Bone marrow (tissue), 2 donors: ENCODE data around the gene C10orf71.

Source experiments
- DNase-seq, 2 donors: peaks; one replicate each; lab custom pipeline; 2025; lab: John Stamatoyannopoulos, UW

The C10orf71 gene

DNA sequence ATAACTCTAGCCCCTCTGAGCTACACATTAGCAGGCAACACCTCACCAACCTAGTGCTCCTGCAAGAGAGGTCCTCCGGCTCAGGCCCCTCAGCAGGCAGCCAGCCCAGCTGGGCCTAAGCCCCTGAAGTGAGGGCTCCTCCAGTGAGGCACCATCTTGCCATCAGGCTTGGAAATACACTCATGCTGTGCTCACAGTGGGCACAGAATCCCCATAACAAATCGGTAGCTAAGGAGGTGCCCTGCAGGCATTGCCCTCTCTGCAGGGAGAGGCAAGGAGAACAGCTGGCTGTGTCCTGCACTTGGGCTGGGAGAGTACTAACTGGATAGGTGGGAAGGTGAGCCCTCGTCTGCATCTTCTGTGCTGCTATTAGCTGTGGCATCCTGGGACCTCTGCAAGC, 3.7 kb upstream of the C10orf71 start:
- no peak for DNase-seq

DNA sequence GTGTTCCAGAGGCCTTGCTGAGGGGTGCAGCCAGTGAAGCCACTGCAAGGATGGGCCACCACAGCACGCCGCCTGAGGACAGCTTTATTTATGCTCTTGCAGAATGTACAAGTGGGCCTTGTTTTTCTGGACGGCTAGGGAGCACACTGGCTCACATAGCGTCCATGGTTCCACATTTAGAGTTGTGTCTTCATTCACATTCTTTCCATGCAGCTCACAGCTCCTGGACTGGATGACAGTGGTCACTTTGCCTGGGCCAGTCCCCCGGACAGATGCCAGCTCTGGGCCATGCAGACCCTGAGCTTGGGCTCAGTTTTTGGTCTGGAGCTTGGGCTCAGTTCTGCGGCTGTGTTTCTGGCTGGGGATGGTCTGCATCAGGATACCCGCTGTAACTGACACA, 2.6 kb upstream of the C10orf71 start:
- no peak for DNase-seq

DNA sequence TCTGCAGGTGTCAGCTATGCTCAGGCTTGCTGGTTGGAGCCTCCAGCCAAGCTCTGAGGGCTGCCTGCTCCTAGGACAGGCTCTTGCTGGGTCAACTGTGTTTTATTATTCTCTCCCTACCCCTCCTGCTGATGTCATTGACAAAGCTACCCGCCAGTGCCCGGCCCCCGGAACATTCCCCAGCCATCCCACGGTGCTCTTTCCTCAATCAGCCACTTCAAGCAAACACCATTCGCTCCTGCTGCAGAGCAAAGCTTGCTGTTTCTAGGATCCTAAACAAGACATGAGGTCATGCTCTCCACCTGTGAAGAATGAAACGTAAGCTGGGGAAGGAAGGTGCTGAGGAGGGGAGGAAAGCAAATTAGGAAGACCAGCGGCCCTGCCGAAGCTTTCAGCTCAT, 2.1 kb upstream of the C10orf71 start:
- DNase-seq, result no peak

DNA sequence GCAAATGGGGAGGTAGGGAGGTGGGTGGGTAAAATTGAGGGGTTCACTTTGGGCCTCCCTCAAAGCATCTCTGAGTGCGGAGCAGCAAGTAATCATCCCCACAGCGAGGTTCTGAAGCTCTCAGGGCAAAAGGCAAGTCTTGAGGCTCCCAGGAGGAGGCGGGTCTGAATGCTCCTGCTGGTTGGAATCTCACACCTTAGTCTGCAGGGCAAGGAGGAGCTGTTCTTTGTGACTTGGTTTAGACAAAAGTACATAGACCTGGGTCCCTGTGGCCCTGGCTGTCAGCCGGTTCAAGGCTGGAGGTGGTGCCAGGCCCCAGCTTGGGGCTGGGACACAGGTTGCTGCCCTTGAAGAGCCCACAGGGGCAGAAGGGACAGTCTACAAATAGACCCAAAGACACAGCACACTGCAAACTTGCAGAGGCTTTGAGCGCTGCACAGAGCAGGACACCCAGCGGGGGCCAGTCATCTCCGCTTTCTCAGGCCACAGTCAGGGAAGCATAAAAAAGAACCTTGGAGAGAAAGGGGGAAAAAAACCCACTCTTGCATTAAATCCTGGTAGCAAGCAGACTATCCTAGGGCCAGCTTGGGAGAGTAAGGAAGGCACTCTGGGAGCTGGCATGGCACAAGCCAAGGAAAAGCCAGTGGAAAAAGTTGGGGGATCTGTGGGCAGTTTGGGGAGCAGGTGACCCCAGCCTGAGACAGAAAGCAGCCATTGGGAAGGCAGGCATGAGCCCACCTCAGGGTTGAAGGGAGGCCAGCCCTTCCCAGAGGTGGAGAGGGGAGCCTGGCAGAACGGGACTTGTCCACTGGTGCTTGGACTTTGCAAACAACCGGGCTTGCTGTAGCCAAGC, 926 bp upstream of the C10orf71 start:
- no peak for DNase-seq

DNA sequence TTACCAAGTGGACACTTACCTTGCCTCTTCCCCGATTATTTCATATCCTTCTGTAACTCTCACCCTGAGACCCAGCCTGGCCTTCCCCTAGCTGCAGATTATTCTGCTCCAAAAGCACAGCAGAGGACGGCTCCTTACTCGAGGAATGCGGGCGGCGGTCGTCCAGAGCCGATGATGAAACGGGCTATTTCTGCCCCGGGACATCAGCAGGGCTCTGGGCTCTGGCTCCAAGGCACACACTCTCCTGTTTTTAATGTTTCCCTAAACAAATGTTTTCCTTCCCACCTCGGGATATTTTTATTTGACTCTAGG, 343 bp upstream of the C10orf71 start:
- DNase-seq, result no peak

DNA sequence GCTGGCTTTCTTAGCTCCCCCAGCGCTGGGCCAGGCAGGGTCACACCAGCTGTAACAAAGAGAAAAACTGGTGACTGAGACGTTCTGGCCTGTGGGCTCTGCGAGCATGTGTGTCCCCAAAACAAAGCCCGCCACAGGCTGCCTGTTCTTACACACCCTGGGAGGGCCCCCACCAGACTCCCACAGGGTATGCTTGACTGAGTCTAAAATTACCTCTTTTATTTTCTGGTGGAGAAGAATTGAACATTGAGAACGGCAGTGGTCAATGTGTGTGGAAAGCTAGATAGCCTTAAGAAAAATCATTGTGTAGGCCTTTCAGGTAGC, 808 bp downstream of the C10orf71 start:
- DNase-seq, result no peak

DNA sequence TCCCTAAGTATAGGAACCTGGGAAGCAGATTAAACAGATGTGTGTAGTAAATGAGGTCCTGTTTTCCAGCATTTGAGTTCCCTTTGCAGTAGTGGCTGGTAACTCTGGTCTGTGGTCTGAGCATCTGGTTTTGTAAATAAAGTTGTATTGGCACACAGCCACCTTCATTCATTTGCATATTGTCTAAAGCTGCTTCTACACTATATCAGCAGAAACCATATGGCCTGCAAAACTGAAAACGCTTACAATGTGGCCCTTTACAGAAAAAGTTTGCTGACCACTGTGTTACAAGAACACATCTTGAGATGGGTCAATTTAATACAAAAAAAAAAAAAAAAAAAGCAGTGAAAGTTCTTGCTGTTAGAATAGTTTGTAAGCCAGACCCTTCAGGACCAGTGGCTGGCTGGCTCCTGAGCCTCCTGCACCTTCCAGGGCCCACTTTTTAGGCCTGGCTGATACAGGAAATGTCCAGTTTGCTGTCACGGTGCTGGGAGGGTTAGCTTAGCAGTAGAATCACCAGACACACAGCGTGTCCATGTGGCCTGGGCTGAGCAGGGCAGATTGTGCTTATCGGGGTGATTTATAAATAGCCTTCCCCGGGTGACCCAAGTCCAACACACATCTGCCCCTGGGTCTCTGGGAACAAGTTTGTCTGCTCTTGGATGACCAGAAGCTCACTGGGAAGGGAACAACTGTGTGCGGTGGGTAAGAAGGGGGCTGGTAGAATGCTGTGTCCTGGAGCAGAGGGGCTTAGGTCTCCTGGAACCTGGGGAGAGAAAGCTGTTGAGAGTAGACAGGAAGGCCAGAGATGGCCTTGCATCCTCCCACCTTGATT, 1.4 kb downstream of the C10orf71 start:
- DNase-seq, result no peak

DNA sequence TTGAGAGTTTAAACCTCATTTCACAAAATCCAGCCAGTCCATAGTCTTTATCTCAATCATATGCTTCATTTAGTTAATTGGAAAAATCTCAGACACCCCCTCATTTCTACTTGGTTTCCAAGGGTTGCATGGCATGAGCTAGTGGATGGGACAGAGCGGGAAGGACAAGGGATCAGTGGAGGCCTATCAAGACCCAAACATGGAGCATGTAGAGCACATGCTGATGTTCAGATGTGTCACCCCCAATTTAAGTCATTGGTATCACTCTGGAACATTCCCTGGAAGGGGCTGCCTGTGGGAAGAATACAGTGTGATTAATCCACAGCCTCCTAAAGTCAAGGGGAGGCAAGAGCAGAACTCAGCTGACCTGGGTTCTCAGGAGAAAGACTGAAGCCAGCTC, 2.3 kb downstream of the C10orf71 start:
- no peak for DNase-seq

DNA sequence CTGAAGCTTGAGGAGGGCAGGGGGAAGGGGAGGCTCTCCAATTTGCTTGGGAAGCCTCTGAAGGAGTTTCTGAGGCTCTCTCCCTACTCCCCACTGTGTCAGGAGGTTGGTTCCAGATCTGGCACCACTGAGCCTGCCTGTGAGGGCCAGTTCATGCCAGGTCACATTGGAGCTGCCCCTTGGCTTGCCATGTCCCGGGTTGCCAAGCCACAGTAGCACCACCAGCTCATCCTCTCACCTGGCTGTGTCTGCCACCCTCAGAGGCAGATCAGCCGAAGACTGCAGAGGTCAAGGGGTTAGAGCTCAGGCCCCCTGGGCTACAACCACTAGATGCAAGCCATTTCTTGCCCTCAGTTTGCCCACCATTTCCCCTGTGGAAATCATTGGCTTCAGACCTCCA, 3.1 kb downstream of the C10orf71 start:
- no peak for DNase-seq

DNA sequence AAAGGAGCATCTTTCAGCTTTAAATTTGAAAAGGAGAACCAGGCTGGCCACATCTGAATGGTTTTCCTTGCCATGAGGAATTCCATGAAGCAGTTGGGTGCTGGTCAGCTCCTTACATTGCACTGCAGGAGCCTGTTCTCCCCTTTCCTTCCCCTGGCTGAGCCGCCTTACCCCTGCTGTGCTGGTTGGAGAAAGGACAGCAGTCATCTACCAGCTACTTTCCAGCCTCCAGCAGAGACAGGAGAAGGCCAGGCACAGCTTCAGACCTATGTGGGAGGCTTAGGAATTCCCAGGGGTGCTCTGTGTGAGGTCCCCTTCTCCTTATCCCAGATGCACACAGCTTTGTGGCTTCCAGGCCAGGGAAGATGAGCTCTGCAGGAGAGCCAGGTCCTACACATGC, 4.7 kb downstream of the C10orf71 start:
- DNase-seq, result no peak

DNA sequence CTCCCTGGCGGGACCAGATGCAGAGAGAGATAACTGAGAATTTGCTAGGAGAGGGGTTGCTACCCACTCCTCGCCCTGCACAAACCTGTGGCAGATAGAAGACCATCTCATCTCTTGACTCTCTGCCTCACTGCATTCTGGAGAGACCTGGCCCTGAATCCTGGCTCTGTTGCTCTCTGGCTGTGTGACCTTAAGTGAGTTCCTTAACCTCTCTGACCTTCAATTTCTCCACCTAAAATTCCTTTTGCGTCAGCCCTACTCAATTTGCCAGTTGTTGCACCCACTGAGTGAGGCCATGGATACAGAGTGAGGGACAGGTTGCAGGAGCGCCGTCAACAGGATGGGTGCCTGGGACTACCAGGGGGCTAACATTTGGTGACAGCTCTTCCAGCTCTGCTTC, 5.2 kb downstream of the C10orf71 start:
- no peak for DNase-seq

DNA sequence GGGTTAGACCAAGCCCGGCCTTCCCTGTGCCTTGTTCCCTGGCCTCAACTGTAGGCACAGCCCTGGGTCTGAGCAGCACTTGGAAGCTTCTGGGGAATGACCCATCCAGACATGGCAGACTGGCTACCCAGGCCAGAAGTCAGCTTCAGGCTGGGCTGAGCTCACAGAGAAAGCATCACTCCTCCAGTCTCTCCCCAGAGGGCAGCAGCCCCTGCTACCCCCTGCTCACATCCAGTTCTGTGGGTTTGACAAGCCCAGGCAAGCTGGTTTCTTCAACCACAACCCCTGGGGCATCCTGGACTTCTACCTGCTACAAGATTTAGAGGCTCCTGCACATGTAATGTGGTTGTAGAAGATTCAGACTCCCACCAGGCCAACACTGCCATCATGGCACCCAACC, 9.0 kb downstream of the C10orf71 start:
- DNase-seq, result no peak

DNA sequence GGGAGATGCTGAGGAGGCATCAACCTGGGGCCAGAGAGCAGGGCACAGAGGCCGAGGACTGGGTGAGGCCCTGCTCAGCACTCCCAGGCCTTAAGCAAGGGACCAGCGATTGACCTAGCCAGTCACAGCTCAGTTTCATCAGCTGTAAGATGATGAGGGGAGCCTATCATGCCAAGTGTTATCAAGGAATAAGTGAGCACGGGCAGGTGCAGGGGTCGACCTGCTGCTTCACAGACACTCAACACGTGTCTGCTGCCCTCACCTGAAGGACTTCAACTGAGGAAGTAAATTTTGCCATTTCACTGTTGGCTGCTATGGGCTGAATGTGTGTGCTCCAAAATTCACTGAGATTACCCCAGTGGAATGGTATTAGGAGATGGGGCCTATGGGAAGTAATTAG, 9.9 kb downstream of the C10orf71 start:
- DNase-seq, result no peak

DNA sequence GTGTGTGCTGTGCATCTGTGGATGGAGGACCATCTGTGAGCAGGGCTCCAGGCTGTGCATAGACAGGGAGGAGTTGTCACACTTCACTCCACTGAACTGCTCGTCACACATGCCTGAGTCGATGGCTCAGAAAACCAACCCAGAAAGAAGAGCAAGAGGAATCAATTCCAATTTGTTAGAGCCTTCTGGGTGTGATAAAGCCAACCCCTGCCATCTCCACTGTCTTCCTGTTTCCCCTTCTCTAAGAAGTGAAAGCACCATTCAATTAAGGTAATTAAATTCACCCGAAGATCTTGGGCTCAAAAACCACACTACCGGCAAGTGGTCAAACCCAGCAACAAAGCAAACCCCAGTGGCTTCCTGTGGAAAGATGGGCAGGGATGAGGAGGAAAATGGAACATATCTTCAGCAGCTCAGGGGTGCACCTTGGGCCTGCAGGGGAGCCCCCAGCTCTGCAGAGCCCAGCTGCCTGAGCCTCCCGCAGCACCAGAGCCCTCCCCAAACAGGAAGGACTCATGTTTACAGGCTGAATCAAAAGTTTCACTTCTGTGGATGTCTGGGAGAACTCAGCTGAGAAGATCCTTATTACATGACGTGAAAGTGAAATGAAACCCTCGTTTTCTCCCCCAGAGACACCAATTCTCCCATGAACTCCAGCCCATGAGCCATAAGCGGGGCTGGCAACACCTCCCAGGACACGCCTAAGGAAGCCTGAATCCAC, 10.9 kb downstream of the C10orf71 start:
- peak in 1 of 2 donors; percentile 76 for DNase-seq

DNA sequence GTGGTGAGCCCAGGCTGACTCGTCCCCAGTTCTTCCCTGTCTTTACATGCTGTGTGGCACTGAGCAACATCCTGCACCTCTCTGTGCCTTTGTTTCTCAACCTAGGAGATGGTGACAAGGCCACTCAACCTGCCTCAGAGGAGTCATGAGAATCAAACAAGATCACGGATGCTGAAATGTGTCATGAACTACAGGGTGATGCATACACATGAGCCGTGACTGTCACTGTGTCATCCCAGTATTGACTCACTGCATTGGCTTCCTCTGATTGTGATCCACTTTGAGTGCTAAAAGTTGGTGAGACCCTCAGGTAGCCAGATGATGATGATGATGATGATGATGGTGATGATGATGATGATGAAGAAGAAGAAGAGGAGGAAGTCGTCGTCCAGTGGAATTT, 11.5 kb downstream of the C10orf71 start:
- no peak for DNase-seq

DNA sequence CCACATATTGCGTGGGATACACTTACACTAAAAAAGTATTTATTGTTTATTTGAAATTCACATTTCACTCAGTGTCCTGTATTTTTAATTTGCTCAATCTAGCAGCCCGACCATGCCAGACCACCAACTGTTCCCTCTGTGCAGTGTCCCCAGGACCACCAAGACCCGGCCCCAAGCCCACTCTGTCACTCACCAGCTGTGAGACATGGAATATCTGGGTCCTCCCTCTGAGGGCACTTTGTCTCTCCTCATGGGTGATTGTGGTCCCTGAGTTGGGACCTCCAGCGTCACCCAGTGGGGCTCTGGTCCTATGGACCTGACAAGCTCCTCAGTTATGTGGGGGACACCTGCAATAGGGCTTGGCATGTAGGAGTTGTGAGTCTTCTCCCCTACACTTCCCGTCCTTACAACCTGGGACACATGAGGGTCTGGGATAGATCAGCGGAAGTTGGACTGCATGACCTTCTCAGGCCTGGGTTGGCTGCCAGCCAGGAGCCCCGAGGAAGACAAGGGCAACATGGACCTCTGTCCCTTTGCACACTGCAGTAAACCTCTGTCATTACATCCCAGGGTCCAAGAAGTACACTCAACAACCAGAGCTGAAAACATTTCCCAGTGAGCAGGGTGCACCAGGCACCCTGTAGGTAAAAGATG, 12.1 kb downstream of the C10orf71 start:
- no peak for DNase-seq

DNA sequence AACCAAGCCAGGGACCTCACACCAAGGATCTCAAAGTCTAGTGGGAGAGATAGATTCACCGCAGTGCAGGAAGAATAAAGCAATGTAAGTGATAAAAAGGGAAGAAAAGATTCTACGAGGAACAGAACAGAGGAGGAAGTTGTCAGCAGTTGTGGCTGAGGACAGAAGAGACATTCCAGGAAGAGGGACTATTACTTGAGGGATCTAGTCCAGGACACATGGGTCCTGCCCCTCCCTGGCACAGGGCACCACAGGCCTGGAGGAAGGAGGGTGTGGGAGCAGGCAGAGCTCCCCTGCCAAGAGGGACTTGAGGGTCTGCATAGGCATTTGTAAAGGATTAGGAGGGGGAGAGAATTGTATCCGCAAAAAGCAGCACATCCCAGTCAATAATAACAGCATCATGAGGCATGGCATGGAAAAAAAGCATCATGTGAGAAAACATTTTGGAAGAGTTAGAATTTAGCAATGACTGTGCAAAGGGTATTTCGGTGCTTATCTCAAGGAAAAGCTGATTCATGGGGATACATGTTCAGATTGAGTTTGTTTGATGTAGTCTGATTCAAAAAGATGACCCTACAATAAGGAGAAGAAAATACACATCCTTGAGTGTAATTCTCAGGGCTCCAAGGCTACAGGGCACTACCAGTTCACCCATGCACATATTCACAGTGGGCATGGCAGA, 12.7 kb downstream of the C10orf71 start:
- DNase-seq, result no peak

DNA sequence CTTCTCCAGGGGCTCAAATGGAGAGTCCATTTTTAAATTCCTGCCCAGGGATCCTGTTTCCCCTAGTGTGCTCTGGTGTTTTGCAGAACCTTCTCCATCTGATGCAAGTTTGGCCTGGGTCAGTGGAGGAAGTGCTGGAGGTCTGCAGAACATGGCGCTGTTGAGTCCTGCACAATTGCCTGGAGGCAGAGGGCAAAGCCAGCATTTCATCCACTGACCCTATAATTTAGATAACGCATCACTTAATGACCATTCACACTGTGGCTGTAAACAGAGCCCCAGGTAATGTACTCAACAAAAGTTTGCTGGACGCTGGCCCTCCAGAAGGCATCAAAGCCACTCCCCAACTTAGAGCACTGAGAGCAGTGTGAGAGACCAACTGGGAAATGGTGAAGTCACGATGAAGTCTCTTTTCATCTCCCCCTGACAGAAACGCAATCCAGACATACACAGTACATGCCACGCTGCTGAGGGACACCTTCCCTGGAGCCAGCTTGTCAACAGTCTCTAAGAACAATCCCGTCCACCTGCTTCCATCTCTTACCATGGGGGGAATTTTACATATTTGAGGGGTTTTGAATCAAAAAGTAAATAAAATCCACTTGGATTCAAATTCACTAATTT, 13.4 kb downstream of the C10orf71 start:
- DNase-seq, result no peak

DNA sequence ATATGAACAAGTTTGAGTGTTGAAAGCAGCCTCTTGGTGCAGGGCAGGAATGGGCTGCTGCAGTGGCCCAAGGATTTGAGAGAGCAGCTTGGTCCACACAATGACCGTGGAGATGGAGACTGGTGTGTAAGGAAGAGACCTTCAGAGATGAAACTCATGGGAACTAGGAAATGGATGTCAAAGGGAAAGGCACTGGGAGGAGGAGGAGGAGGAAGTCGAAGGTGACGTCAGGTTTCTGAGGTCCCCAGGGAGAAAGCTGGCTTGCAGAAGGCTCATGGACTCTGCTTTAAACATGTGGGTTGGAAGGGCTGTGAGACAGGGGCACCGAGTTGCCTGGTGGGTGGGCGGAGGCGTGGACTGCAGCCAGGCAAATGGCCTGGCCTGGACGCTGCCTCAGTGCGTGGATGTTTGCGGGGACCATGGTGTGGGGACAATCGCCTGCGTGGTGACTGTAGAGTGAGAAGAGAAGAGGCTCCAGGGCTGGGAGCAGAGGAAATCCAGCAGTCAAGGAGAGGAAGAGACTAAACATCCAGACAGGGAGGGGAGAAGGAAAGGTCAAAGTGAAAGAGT, 14.6 kb downstream of the C10orf71 start:
- DNase-seq, result no peak

DNA sequence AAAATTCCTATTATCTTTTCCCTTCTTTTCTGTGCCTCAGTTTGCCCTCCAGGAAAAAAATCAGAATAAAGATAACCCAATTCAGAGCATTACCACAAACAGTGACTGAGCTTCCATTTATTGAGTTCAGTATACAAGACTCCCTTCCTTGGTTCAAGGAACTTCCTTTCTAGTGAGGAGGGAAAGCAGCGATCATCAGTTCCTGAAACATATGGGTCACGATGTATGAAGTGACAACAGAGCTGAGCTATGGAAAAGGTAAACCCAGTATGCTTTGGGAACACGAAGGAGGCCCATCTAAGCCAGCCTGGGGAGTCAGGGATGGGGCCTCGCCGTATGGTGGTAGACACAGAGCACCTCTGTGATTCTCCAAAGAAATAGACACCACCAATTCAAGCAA, 15.8 kb downstream of the C10orf71 start:
- no peak for DNase-seq

DNA sequence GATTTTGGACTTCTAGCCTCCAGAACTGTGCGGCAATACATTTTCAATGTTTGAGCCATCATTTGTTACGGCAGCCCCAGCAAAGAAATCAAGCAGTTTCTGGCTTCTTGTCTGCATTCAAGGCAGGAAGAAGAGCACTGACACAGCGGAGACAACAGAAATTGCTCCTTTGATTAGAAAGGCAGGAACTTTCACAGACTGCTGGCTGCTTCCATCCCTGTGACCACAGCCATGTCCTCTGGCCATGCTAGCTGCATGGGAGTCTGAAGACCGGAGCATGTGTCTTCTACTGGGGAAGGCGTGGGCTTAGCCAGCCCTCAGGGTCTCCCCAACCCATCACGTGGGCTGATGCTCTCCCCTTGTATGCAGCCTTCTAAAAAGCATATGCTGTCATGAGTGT, 19.1 kb downstream of the C10orf71 start:
- DNase-seq, result no peak
